HG02798 (cell line): ENCODE results near the gene PLCB1.
"Not testable (repeated sequence)": the region's sequence is repeated elsewhere in the genome, so short reads cannot be mapped to it uniquely, and the experiment has no call there.

ENCODE experiments used
- ATAC-seq: cut with Tn5 transposase; IDR thresholded peaks from one replicate; pipeline ENCODE4 v1.9.1; 2021; ENCODE audit warnings: mild to moderate bottlenecking; ENCODE audit not compliant: unreplicated experiment, poor library complexity

PLCB1 gene

GRCh38 chr20:8624616-8625015 lies 492.6 kb downstream of the PLCB1 start:
- no peak for ATAC-seq

- no peak for ATAC-seq
These were observed 495.4 kb downstream of the PLCB1 start for GRCh38 chr20:8627340-8628004.

- no peak for ATAC-seq
These were observed 499.2 kb downstream of the PLCB1 start for GRCh38 chr20:8631271-8631670.

- ATAC-seq: no peak
These were observed 501.3 kb downstream of the PLCB1 start for GRCh38 chr20:8633366-8633765.

GRCh38 chr20:8635048-8635572 lies 503.0 kb downstream of the PLCB1 start:
- ATAC-seq: no peak

GRCh38 chr20:8635837-8636236 lies 503.8 kb downstream of the PLCB1 start:
- ATAC-seq: no peak

- no peak for ATAC-seq
These were observed 507.2 kb downstream of the PLCB1 start for GRCh38 chr20:8639112-8639778.

GRCh38 chr20:8640461-8640860 lies 508.4 kb downstream of the PLCB1 start:
- no peak for ATAC-seq

- no peak for ATAC-seq
These were observed 510.2 kb downstream of the PLCB1 start for GRCh38 chr20:8642247-8642646.

- not testable (repeated sequence) for ATAC-seq
These were observed 512.4 kb downstream of the PLCB1 start for GRCh38 chr20:8644468-8644867.

GRCh38 chr20:8645326-8645725 lies 513.3 kb downstream of the PLCB1 start:
- no peak for ATAC-seq

GRCh38 chr20:8646033-8646441 lies 514.0 kb downstream of the PLCB1 start:
- ATAC-seq: no peak

GRCh38 chr20:8646716-8647115 lies 514.6 kb downstream of the PLCB1 start:
- ATAC-seq: no peak

GRCh38 chr20:8647961-8648441 lies 515.9 kb downstream of the PLCB1 start:
- ATAC-seq: no peak

- no peak for ATAC-seq
These were observed 516.4 kb downstream of the PLCB1 start for GRCh38 chr20:8648466-8648865.

- ATAC-seq: no peak
These were observed 520.3 kb downstream of the PLCB1 start for GRCh38 chr20:8652396-8652795.

- no peak for ATAC-seq
These were observed 522.4 kb downstream of the PLCB1 start for GRCh38 chr20:8654486-8654885.

- no peak for ATAC-seq
These were observed 524.3 kb downstream of the PLCB1 start for GRCh38 chr20:8656335-8656734.

- ATAC-seq: no peak
These were observed 525.6 kb downstream of the PLCB1 start for GRCh38 chr20:8657664-8658063.

GRCh38 chr20:8658103-8658502 lies 526.0 kb downstream of the PLCB1 start:
- ATAC-seq: no peak

- ATAC-seq: no peak
These were observed 529.3 kb downstream of the PLCB1 start for GRCh38 chr20:8661229-8661952.
